Right atrium auricular region (tissue), 2 donors: ENCODE measurements around the gene PRRG3. TPM values are rescaled to one million over a fixed set of nuclear protein-coding genes. Genes with fewer than 3 reads are reported as not detected.
A peak's percentile ranks its signal among the peaks of the same experiment; 100 is the strongest.

Experiments
- DNase-seq: peaks from one replicate; pipeline ENCODE4 v3.0.0-alpha.2; 2019; ENCODE audit warnings: low spot score
- H3K27ac ChIP-seq, 2 donors: fragments of 200-600 bp; sonication (generic); 1 replicate in 1 of 2; 2 replicates in 1 of 2; pipeline ENCODE4 v1.5.1; 2016 to 2019
- H3K27me3 ChIP-seq, 2 donors: fragments of 200-600 bp; sonication (generic); one replicate each; pipeline versions ENCODE4 v1.5.1 to v1.6.0; 2017 to 2019
- H3K36me3 ChIP-seq: fragments of 200-600 bp; sonication (generic); one replicate; pipeline ENCODE4 v1.5.1; 2016
- H3K4me1 ChIP-seq, 2 donors: fragments of 200-600 bp; sonication (generic); one replicate each; pipeline versions ENCODE4 v1.5.1 to v1.6.0; 2017 to 2019
- H3K4me3 ChIP-seq, 2 donors: fragments of 200-600 bp; sonication (generic); 1 replicate in 1 of 2; 2 replicates in 1 of 2; pipeline ENCODE4 v1.5.1; 2017 to 2019; ENCODE audit warnings: mild to moderate bottlenecking in 1 of 2, moderate library complexity in 1 of 2
- H3K9me3 ChIP-seq, 2 donors: fragments of 200-600 bp; sonication (generic); one replicate each; pipeline ENCODE4 v1.5.1; 2019
- total RNA-seq, 2 donors: library from RNA; depleted of rRNA; stranded (reverse); fragments of >200 nt; gene quantifications; one replicate each; pipeline ENCODE4 v1.1.0, GENCODE V29; 2016
- TF ChIP-seq, protein P1 (sequence below), 2 donors: fragments of 200-600 bp; sonication (generic); IDR thresholded peaks; one replicate each; pipeline ENCODE4 v1.5.1; 2019; ENCODE audit warnings: antibody characterized with exemption in 2 of 2

Gene PRRG3
- total RNA-seq, 2 donors from 2014 or later: 0.08 to 1.7 TPM

DNA sequence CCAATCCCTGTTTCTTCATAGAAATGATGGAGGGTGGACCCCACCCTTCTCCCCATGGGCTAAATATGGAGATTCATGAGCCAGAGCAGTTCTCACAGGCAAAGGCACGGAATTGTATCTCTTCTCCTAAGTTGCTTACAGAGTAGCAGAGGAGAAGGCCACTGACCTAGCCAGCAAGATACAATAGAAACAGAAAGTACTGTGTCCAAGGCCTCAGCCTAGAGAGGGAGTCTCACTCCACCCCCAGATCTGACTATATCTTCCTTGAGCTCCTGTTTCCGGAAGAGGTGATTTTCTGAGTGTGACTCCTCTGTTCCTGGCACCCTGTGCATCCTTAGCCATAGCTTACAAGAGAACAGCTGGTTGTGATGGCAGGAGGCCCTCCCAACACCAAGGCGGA is 20.5 kb downstream of the PRRG3 start, which contains the start of gene FATE1:
Gene FATE1, plus strand, starts transcription at position 284 of the 400 bp plus-strand sequence. Its CDS starts 85 bp downstream, at position 369.
- Histone ChIP-seq H3K27ac (no peak within 1 kb of the TSS), H3K27me3 (no peaks in the 10 kb centered on the region), H3K4me3 (no peak within 1 kb of the TSS), H3K36me3 (no peaks in the 10 kb centered on the region), H3K9me3 (no peaks in the 10 kb centered on the region), H3K4me1 (no peaks in the 10 kb centered on the region)
- TF ChIP-seq, protein P1, sequence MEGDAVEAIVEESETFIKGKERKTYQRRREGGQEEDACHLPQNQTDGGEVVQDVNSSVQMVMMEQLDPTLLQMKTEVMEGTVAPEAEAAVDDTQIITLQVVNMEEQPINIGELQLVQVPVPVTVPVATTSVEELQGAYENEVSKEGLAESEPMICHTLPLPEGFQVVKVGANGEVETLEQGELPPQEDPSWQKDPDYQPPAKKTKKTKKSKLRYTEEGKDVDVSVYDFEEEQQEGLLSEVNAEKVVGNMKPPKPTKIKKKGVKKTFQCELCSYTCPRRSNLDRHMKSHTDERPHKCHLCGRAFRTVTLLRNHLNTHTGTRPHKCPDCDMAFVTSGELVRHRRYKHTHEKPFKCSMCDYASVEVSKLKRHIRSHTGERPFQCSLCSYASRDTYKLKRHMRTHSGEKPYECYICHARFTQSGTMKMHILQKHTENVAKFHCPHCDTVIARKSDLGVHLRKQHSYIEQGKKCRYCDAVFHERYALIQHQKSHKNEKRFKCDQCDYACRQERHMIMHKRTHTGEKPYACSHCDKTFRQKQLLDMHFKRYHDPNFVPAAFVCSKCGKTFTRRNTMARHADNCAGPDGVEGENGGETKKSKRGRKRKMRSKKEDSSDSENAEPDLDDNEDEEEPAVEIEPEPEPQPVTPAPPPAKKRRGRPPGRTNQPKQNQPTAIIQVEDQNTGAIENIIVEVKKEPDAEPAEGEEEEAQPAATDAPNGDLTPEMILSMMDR (IDR thresholded peaks at IDR 0.05): no peak
- no peak for DNase-seq

DNA sequence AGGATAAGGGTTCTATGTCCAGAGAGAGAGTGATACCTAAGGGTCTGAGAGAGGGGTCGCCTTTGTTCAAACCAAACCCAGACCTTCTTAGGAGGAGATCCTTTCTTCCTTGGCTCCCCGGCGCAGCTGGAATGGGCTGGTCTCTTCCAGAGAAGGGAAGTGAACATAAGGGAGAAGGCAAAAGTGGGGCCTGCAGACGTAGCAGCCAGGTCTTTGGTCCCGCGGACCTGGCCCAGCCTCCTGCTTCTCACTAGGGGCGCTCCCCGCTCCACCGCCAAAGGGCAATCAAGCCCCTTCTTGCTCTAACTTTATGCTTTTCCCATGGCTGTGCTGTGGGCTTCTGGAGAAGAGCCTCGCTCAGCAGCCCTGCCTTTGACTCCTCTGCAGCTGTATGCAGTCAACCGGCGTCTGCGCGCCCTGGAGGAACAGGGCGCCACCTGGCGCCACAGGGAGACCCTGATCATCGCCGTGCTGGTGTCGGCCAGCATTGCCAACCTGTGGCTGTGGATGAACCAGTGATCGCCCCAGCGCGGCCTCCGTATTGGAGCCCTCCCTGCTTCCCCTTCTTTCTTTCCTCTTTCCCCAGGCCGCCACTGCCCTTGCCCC is 27.1 kb downstream of the PRRG3 start:
- Histone ChIP-seq H3K9me3 (no peaks in the 10 kb centered on the region), H3K36me3 (no peaks in the 10 kb centered on the region), H3K4me1 (peaks cover 0 to 12% of the 10 kb centered on the region in 2 donors), H3K4me3 (no peak overlapping the region), H3K27ac (no peak overlapping the region), H3K27me3 (no peaks in the 10 kb centered on the region)
- no peak for DNase-seq
- TF ChIP-seq, protein P1 (IDR thresholded peaks at IDR 0.05): peak in 1 of 2 donors; percentile 52

DNA sequence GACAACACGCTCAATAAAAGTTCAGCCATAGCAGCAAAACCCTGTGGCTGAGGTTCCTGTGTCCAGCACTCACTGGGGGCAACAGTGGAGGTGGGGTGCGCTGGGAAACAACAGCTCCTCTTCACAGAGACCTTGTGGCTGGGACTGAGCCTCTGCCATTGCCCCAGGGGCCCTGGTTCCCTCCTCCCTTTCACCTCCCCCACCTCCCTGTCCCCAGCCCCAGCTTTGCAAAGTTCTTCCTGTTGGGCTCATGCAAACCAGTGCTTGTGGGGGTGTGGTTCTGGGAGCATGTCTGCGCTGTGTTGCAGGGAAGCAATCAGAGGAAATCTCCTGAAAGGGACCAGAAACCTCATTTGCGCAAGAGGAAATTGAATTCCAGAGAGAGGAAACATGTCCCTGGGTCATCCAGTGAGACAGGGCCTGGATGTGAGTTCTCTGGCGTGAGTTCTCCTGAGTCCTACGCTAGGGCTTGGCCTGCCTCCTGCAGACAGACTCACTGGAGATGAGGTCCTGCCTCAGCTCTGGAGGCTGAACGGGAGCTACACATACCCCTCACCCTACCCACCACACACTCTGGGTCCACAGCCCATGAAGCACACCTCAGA is 28.0 kb downstream of the PRRG3 start:
- Histone ChIP-seq H3K9me3 (no peaks in the 10 kb centered on the region), H3K4me1 (peaks cover 0 to 12% of the 10 kb centered on the region in 2 donors), H3K4me3 (no peak overlapping the region), H3K27me3 (no peaks in the 10 kb centered on the region), H3K36me3 (no peaks in the 10 kb centered on the region), H3K27ac (no peak overlapping the region)
- TF ChIP-seq, protein P1 (IDR thresholded peaks at IDR 0.05): no peak
- DNase-seq: no peak

DNA sequence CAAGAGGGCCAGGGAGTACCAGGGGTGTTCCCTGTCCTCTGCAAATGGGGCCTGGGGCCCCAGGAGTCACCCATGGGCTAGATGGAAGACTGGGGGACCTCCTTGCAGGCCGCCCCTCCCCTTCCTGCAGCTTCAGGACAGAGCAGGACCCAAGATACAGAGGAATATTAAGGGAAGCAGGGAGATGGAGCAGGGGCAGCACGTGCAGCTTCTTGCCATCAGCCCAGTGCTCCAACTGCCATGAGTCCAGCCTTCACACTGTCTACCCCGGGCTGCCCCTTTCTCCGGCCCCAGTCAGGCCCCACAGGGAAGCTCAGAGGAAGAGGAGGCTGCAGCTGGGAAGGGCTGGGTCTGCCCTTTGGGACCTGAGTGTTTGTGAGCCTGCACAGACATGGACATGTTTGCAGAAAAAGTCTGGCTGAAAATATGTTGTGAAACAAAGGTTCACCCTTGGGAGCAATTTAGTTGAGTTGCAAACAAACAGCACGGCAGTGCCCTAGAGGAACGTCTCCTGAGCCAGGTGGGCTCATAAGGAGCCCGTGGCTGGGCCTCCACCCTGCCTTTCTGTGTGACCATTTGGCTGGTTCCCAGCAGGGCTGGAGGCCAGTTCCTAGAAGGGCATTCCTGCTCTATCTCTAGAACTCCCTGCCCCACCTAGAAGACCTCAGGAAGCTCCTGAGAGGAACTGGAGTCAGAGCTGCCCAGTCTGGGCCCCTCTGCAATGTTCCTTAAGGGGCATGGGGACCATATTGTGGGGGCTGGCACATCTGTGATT is 29.5 kb downstream of the PRRG3 start:
- Histone ChIP-seq H3K27ac (no peak overlapping the region), H3K4me1 (peaks cover 0 to 12% of the 10 kb centered on the region in 2 donors), H3K4me3 (no peak overlapping the region), H3K9me3 (no peaks in the 10 kb centered on the region), H3K27me3 (no peaks in the 10 kb centered on the region), H3K36me3 (no peaks in the 10 kb centered on the region)
- TF ChIP-seq, protein P1 (IDR thresholded peaks at IDR 0.05): no peak
- no peak for DNase-seq

DNA sequence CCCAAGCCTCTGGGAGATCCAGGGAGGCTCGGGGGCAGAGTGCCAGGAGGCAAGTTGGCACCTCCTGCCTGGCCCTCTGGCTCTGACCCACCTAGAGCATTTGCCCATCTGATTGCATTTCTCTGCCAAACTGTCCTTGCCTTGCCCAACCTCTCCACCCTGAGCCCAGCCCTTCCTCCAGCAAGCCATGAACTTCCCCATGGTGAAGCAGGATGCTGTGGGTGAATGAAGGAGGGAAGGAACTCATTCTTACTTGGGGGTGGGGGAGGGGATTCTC is 30.0 kb downstream of the PRRG3 start:
- Histone ChIP-seq H3K4me3 (no peak overlapping the region), H3K4me1 (peaks cover 0 to 12% of the 10 kb centered on the region in 2 donors), H3K27ac (no peak overlapping the region), H3K9me3 (no peaks in the 10 kb centered on the region), H3K36me3 (no peaks in the 10 kb centered on the region), H3K27me3 (no peaks in the 10 kb centered on the region)
- TF ChIP-seq, protein P1 (IDR thresholded peaks at IDR 0.05): no peak
- DNase-seq: no peak
